HEK293T (cell line): ENCODE results near the gene PRDX2.

ENCODE experiments used
- FOXM1 ChIP-seq: fragments of 450-650 bp; IDR thresholded peaks from 2 replicates; pipeline ENCODE4 v1.6.1; 2017; ENCODE audit warnings: mild to moderate bottlenecking, borderline replicate concordance
- L3MBTL2 ChIP-seq: fragments of 450-650 bp; conservative IDR thresholded peaks from 2 replicates; pipeline ENCODE4 v1.6.1; 2016; ENCODE audit warnings: mild to moderate bottlenecking
- NFRKB ChIP-seq: fragments of 450-650 bp; IDR thresholded peaks from 2 replicates; pipeline ENCODE4 v1.6.1; 2016; ENCODE audit warnings: mild to moderate bottlenecking, moderate library complexity
- SP1 ChIP-seq: fragments of 450-650 bp; IDR thresholded peaks from 2 replicates; pipeline ENCODE4 v1.6.1; 2017
- SUZ12 ChIP-seq: fragments of 450-650 bp; IDR thresholded peaks from 2 replicates; pipeline ENCODE4 v1.6.1; 2016; ENCODE audit warnings: mild to moderate bottlenecking
- TARDBP ChIP-seq: fragments of 450-650 bp; IDR thresholded peaks from 2 replicates; pipeline ENCODE4 v1.6.1; 2016
- ZNF384 ChIP-seq: fragments of 450-650 bp; IDR thresholded peaks from 2 replicates; pipeline ENCODE4 v1.6.1; 2016

GRCh38 chr19:12778017-12778904 is 23.3 kb downstream of the PRDX2 start:
- TF ChIP-seq L3MBTL2, result no peak
- no peak for TF ChIP-seq NFRKB
- no peak for TF ChIP-seq SP1
- TF ChIP-seq ZNF384, result no peak
- TF ChIP-seq TARDBP, result no peak
- no peak for TF ChIP-seq FOXM1
- TF ChIP-seq SUZ12, result no peak
